ELR (cell line): ENCODE results near the gene GALR1.

Experiments
- DNase-seq: peaks from one replicate; pipeline ENCODE4 v3.0.0-alpha.2; 2015; ENCODE audit warnings: low read depth

GALR1 gene

GRCh38 chr18:77249569-77250500 lies at the start of gene GALR1:
Gene GALR1 (plus strand): TSS chr18:77249848. CDS start chr18:77250549, 701 bp downstream.
- DNase-seq: no peak

- peak; percentile 72 for DNase-seq
Measured at GRCh38 chr18:77201506-77201905, 48.1 kb upstream of the GALR1 start.

GRCh38 chr18:77202329-77202728 lies 47.3 kb upstream of the GALR1 start:
- no peak for DNase-seq

GRCh38 chr18:77203071-77203470 lies 46.6 kb upstream of the GALR1 start:
- no peak for DNase-seq

- no peak for DNase-seq
Measured at GRCh38 chr18:77203851-77204250, 45.8 kb upstream of the GALR1 start.

GRCh38 chr18:77205769-77206168 lies 43.9 kb upstream of the GALR1 start:
- no peak for DNase-seq

GRCh38 chr18:77206676-77207374 lies 42.8 kb upstream of the GALR1 start:
- DNase-seq: peak; percentile 74

- DNase-seq: peak; percentile 81
Measured at GRCh38 chr18:77207540-77207939, 42.1 kb upstream of the GALR1 start.

GRCh38 chr18:77208964-77209363 lies 40.7 kb upstream of the GALR1 start:
- DNase-seq: peak; percentile 77

GRCh38 chr18:77209587-77209986 lies 40.1 kb upstream of the GALR1 start:
- peak; percentile 80 for DNase-seq

GRCh38 chr18:77210249-77210648 lies 39.4 kb upstream of the GALR1 start:
- DNase-seq: no peak

- DNase-seq: no peak
Measured at GRCh38 chr18:77218642-77219041, 31.0 kb upstream of the GALR1 start.

- no peak for DNase-seq
Measured at GRCh38 chr18:77220726-77221125, 28.9 kb upstream of the GALR1 start.

- no peak for DNase-seq
Measured at GRCh38 chr18:77222464-77222863, 27.2 kb upstream of the GALR1 start.

GRCh38 chr18:77223221-77223639 lies 26.4 kb upstream of the GALR1 start:
- DNase-seq: peak; percentile 63

GRCh38 chr18:77223653-77224052 lies 26.0 kb upstream of the GALR1 start:
- peak; percentile 83 for DNase-seq

- DNase-seq: no peak
Measured at GRCh38 chr18:77230645-77231044, 19.0 kb upstream of the GALR1 start.

- DNase-seq: no peak
Measured at GRCh38 chr18:77234504-77235365, 14.9 kb upstream of the GALR1 start.

GRCh38 chr18:77239285-77239684 lies 10.4 kb upstream of the GALR1 start:
- DNase-seq: peak; percentile 3

GRCh38 chr18:77248873-77249568 lies 627 bp upstream of the GALR1 start:
- DNase-seq: peak; percentile 6

GRCh38 chr18:77250501-77250925 lies 865 bp downstream of the GALR1 start:
- DNase-seq: no peak
